ENCODE results near the gene ZNF766. TPM values are rescaled to one million over a fixed set of nuclear protein-coding genes. Genes with fewer than 3 reads are reported as not detected.

Gene ZNF766
- total RNA-seq, 1 experiment from 2014 or later, result 17.9 TPM

DNA sequence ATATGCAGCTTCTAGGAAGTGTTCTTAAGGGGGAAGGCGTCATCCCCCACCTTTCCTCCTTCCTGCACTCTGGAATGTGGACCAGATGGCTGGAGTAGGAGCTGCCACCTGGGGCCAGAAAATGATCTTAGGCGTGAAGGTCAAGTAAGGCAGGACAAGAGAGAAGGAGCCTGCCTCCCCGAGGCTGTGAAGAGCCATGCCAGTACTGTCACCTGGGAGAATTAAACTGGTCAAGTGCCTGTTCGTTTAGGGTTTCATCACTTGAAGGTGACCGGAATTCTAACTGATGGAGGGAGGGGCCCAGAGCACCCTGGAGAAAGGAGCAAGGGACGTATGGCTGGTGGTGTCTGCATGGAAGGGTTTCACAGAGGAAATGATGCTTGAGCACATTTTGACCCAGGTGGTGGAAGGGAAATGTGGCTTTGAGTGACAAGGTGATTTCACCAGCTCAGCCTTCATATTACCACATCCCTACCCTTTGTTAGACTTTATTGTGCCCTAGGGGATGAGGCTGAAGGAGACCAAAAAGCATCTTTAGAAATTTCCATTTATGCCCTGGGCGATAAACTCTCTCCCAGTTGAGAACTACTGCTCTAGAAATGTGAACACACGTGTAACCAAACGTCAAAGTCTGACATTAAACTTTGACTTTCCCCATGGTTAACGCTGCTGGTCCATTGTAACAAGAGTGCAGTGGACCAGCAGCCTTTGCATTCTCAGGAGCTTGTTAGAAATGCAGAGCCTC, 42.0 kb upstream of the ZNF766 start:
- no peaks in the 10 kb centered on the region for H3K79me2 ChIP-seq (ENCODE audit: insufficient read depth, low read length)
- H3K27ac ChIP-seq (ENCODE audit: low read depth, low read length), result no peak overlapping the region
- H2AFZ ChIP-seq (ENCODE audit: low read depth, low read length, poor library complexity, severe bottlenecking), result no peak overlapping the region
- H3K4me2 ChIP-seq (ENCODE audit: low read length), result no peak overlapping the region
- H3K27me3 ChIP-seq (ENCODE audit: insufficient read depth, low read length), result no peaks in the 10 kb centered on the region
- H3K4me3 ChIP-seq (replicated peaks in 1 of 2; ENCODE audit: low read depth in 1 of 2, low read length in 2 of 2), result no peak overlapping the region
- no peaks in the 10 kb centered on the region for H4K20me1 ChIP-seq (ENCODE audit: insufficient read depth)
- RAD21 ChIA-PET (ENCODE audit: low non-redundant PET in 1 of 2, low total read pairs in 2 of 2, uncharacterized antibody in 2 of 2, unreplicated experiment in 2 of 2), result no interaction called here
- no TSS peak for BruUV-seq (replicated peaks)
- DNase-seq (ENCODE audit: low read depth, low spot score) (no peak), ATAC-seq (no peak)
- no peaks in the 10 kb centered on the region for H3K9me3 ChIP-seq (ENCODE audit: control insufficient read depth in 1 of 2, insufficient read depth in 1 of 2, low read depth in 1 of 2, low read length in 2 of 2)
- no peaks in the 10 kb centered on the region for H3K9me2 ChIP-seq (ENCODE audit: insufficient read depth)
- intact Hi-C loops (cut with micrococcal nuclease), result no loop called here
- H3K36me3 ChIP-seq (ENCODE audit: control insufficient read depth in 1 of 2, insufficient read depth in 2 of 2, low read length in 2 of 2), result peaks cover 41 to 53% of the 10 kb centered on the region in 2 experiments; a peak in 3 of 4 replicates
- H3K9ac ChIP-seq (ENCODE audit: low read length), result no peak overlapping the region
- POLR2A ChIA-PET, result no interaction called here
- CTCF ChIA-PET, result no interaction called here
- H3K4me1 ChIP-seq (ENCODE audit: control insufficient read depth in 1 of 2, insufficient read depth in 2 of 2, low read length in 2 of 2), result no peaks in the 10 kb centered on the region
- TF ChIP-seq ELF1 (IDR thresholded peaks at IDR 0.05; ENCODE audit: borderline replicate concordance, low read depth) (no peak), SP1 (IDR thresholded peaks at IDR 0.05; ENCODE audit: low read depth) (no peak), EZH2phosphoT487 (IDR thresholded peaks at IDR 0.05; ENCODE audit: borderline replicate concordance) (no peak), MAX (IDR thresholded peaks at IDR 0.05) (no peak), CBX3 (IDR thresholded peaks at IDR 0.05; ENCODE audit: low read depth) (no peak), ATF3 (IDR thresholded peaks at IDR 0.05) (no peak), POLR2A (IDR thresholded peaks at IDR 0.05; ENCODE audit: borderline replicate concordance, extremely low read depth, insufficient read depth, insufficient read length) (no peak), SIN3A (IDR thresholded peaks at IDR 0.05; ENCODE audit: low read depth) (no peak), POLR2AphosphoS5 (IDR thresholded peaks at IDR 0.05; ENCODE audit: low read depth, low read length) (no peak), TCF7L2 (IDR thresholded peaks at IDR 0.05; ENCODE audit: borderline replicate concordance, extremely low read depth, insufficient read depth, insufficient read length) (no peak), ZFX (IDR thresholded peaks at IDR 0.05) (no peak), YY1 (IDR thresholded peaks at IDR 0.05; ENCODE audit: extremely low read depth, insufficient replicate concordance, low read depth, low read length) (no peak), CTCF (IDR thresholded peaks at IDR 0.05 in 2 of 3, conservative IDR thresholded peaks at IDR 0.05 in 1 of 3; ENCODE audit: borderline replicate concordance in 1 of 3, insufficient read depth in 1 of 3, low read depth in 2 of 3, low read length in 2 of 3) (no peak), ZNF274 (IDR thresholded peaks at IDR 0.05; ENCODE audit: low read depth, low read length) (no peak), CEBPB (IDR thresholded peaks at IDR 0.05; ENCODE audit: low read depth) (no peak), EGR1 (IDR thresholded peaks at IDR 0.05; ENCODE audit: low read depth) (no peak)
- TF ChIP-seq, protein P1, sequence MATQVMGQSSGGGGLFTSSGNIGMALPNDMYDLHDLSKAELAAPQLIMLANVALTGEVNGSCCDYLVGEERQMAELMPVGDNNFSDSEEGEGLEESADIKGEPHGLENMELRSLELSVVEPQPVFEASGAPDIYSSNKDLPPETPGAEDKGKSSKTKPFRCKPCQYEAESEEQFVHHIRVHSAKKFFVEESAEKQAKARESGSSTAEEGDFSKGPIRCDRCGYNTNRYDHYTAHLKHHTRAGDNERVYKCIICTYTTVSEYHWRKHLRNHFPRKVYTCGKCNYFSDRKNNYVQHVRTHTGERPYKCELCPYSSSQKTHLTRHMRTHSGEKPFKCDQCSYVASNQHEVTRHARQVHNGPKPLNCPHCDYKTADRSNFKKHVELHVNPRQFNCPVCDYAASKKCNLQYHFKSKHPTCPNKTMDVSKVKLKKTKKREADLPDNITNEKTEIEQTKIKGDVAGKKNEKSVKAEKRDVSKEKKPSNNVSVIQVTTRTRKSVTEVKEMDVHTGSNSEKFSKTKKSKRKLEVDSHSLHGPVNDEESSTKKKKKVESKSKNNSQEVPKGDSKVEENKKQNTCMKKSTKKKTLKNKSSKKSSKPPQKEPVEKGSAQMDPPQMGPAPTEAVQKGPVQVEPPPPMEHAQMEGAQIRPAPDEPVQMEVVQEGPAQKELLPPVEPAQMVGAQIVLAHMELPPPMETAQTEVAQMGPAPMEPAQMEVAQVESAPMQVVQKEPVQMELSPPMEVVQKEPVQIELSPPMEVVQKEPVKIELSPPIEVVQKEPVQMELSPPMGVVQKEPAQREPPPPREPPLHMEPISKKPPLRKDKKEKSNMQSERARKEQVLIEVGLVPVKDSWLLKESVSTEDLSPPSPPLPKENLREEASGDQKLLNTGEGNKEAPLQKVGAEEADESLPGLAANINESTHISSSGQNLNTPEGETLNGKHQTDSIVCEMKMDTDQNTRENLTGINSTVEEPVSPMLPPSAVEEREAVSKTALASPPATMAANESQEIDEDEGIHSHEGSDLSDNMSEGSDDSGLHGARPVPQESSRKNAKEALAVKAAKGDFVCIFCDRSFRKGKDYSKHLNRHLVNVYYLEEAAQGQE (IDR thresholded peaks at IDR 0.05; ENCODE audit: low read depth), result no peak
- TF ChIP-seq, protein P2, sequence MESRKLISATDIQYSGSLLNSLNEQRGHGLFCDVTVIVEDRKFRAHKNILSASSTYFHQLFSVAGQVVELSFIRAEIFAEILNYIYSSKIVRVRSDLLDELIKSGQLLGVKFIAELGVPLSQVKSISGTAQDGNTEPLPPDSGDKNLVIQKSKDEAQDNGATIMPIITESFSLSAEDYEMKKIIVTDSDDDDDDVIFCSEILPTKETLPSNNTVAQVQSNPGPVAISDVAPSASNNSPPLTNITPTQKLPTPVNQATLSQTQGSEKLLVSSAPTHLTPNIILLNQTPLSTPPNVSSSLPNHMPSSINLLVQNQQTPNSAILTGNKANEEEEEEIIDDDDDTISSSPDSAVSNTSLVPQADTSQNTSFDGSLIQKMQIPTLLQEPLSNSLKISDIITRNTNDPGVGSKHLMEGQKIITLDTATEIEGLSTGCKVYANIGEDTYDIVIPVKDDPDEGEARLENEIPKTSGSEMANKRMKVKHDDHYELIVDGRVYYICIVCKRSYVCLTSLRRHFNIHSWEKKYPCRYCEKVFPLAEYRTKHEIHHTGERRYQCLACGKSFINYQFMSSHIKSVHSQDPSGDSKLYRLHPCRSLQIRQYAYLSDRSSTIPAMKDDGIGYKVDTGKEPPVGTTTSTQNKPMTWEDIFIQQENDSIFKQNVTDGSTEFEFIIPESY (IDR thresholded peaks at IDR 0.05; ENCODE audit: extremely low read depth, insufficient replicate concordance, low read length), result no peak

Measured in HCT116 (cell line).